Neural progenitor cell (in vitro differentiated cells): ENCODE data around the gene TBC1D2.

ENCODE experiments used
- CTCF ChIP-seq: fragments of 200-600 bp; sonication (generic); IDR thresholded peaks from 2 replicates; pipeline ENCODE4 v1.5.1; 2017; ENCODE audit warnings: antibody characterized with exemption, mild to moderate bottlenecking
- EZH2 ChIP-seq: fragments of 200-600 bp; sonication (generic); IDR thresholded peaks from 2 replicates; pipeline ENCODE4 v1.6.1; 2017; ENCODE audit warnings: antibody characterized with exemption, mild to moderate bottlenecking, moderate library complexity

- TF ChIP-seq CTCF (no peak), EZH2 (no peak)
Observed at GRCh38 chr9:98150721-98151120, 104.7 kb downstream of the TBC1D2 start.
